ENCODE data around the gene RAB42.
"Not testable (repeated sequence)": the region's sequence is repeated elsewhere in the genome, so short reads cannot be mapped to it uniquely, and the experiment has no call there.

RAB42 gene, protein sequence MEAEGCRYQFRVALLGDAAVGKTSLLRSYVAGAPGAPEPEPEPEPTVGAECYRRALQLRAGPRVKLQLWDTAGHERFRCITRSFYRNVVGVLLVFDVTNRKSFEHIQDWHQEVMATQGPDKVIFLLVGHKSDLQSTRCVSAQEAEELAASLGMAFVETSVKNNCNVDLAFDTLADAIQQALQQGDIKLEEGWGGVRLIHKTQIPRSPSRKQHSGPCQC

DNA sequence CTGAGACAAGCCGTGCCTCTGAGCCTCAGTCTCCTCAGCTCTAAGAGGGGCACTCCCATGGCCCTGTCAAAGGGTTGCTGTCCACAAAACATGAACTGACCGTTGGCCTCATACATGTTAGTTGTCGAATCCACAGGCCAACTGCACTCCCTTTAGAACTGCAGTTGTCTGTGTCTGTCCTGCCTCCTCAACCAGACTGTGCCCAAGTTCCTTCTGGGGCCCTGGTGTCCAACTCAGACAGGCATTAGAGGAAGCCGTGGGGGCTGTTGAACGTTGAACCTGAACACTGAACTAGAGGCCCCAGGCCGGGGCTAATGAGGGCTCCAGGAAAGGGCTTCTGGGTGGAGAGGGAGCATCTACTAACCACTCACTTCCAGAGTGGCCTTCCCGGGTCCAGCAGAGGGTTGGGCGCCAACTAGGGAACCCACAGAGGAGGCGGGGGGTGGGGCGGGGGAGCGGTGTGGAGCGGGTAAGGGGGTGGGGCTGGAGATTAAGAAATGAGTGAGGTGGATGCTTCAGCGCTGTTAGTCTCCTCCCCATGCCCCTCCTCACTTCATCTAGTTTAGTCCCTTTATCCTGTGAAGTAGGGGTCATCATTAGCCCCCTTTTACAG is at the start of gene RAB42:
Gene RAB42, plus strand, starts transcription at position 558 of the 613 bp plus-strand sequence. CDS start 247 bp downstream, outside the sequence.
- no peak for DNase-seq

DNA sequence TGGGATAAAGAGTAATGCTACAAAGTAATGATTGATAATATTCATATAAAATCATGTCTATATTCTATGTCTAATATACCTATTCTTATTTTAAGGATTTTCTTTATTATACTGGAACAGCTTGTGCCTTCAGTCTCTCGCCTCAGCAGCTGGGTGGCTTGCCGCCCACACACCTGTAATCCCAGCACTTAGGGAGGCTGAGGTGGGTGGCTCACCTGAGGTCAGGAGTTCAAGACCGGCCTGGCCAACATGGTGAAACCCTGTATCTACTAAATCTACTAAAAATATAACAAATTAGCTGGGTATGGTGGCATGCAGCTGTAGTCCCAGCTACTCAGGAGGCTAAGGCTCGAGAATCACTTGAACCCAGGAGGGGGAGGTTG is 46.8 kb upstream of the RAB42 start:
- no peak for DNase-seq

DNA sequence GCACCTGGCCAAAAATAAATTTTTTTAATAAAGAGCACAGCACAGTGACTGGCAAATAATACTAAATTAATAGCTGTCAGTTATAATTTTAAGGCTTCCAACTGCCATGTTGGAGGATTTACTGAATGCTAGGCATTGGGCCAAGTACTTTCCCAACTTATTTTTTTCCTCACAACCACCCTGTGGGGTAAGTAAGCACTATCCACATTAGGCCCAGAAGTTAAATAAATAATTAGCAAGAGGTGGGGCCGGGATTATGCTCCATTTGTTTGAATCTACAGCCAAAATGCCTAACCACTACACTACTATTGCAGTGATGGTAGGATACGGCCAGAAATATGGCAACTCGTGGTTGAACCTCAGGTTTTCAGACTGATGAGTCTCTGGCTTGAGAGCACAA is 43.7 kb upstream of the RAB42 start:
- DNase-seq = no peak

DNA sequence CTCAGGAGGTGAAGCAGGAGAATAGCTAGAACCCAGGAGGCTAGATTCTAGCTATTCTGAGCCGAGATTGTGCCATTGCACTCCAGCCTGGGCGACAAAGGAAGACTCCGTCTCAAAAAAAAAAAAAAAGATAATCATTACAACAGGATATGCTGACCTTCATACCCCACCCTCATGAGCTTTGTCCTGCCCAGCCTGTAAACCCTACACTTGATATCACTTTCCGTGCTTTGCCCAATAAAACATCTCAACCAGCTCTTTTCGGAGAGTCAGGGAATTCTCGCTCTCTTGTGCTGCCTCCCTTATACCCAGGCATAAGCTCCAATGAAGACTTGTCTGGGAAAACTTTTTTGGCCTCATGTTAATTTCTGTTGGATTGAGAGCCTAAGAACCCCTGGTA is 40.7 kb upstream of the RAB42 start:
- no peak for DNase-seq

DNA sequence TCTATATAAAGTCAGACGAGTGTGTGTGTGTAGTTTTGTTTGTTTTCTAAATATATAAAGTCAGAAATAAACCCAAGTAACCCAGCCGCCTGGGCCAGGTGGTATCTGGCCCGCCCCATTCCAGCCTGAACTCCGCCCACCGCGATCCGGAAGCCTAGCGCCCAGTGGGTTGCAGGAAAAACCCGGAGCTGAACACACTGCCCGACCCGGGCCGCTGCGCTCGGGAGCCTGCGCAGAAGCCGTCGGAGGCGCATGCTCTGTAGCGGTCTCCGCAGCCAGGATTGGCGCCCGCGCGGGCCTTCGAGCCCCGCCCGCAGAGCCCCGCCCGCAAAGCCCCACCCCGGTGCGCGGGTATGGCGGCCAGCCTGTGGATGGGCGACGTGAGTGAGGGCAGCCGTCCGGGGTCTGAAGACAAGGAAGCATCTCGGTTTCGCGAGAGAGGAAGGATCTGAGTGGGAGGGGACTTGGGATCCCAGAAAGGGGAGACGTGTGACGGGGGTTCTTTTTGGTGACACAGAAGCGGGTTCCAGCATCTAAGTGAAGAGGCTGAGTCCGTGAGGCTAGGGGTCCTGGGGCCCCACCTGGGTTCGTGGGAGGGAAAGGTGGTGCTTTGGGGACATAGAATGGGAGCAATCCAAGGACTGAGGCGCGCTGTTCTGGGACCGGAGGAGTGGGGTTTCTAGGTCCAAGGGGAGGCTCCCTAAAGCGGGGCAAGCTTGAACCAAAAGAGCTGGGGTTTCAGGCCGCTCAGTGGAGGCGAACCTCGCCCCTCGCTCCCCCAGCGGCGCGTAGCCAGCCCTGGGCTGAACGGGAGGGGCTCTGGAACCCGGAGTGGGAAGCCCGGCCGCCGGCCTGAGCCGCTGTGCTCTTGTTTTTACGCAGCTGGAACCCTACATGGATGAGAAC is 39.1 kb upstream of the RAB42 start, which contains the start of gene TRNAU1AP:
Gene TRNAU1AP, plus strand, starts transcription at position 328 of the 906 bp plus-strand sequence. Its CDS starts 26 bp downstream, at position 354.
- peak; percentile 91 to 97 (median 96) for DNase-seq

DNA sequence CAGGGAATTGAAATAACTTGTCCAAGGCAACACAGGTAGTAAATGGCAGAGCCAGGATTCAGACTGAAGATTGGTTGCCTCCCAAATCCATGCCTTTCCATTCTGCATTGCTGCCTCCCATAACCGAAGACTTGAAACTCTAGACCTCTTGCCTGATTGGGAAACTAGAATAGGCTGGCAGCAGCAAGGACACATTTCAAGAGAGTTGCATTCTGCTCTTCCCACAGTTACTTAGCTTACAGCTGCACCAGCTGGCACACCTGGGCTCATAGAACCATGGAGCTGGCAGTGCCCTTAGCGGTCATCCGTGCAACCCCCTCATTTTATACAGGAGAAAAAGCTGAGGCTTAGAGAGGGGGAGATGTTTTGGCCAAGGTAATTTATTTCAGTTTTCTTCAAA is 31.2 kb upstream of the RAB42 start:
- no peak for DNase-seq

DNA sequence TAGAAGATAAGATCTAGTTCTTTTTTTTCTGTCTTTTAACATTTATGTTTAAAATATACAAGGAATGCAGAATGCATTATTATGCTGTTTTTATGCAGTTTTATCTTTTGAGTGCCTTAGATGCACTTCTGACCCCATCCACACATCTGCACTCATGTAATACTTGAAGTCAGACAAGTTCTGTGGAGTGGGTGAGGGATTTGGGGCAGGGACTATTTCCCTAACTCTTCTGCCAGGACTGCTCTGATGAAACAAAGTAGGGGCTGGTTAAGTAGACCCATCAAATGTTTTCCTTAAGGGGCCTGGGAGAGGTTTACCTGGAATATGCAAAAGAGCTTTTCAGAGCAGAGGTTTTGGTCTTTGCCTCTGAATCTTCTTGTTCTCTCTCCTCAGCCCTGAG is 27.8 kb upstream of the RAB42 start:
- DNase-seq = no peak

DNA sequence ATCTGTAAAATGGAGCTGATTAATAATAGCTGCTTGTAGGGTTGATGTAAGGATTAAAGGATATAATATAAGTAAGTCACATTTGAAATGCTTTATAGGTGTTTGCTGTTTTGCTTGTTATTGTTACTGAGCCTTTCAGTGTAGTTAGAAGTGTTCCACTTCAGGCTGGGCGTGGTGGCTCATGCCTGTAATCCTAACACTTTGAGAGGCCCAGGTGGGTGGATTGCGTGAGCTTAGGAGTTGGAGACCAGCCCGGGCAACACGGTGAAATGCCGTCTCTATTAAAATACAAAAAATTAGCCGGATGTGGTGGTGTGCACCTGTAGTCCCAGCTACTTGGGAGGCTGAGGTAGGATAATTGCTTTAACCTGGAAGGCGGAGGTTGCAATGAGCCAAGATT is 27.0 kb upstream of the RAB42 start:
- no peak for DNase-seq

DNA sequence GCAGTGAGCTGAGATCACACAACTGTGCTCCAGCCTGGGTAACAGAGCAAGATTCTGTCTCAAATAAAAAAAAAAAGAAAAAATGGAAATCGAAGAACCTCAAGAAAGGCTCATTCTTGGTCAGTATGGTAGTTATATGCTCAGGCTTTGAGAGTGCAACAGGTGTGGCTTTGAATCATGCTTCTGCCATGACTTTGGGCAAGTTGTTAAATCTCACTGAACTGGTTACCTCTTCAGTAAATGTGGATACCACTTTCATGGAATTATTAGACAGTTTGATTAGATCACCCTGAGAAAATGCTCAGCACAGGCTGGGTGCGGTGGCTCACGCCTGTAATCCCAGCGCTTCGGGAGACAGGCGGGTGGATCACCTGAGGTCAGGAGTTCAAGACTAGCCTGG is 26.3 kb upstream of the RAB42 start:
- no peak for DNase-seq

DNA sequence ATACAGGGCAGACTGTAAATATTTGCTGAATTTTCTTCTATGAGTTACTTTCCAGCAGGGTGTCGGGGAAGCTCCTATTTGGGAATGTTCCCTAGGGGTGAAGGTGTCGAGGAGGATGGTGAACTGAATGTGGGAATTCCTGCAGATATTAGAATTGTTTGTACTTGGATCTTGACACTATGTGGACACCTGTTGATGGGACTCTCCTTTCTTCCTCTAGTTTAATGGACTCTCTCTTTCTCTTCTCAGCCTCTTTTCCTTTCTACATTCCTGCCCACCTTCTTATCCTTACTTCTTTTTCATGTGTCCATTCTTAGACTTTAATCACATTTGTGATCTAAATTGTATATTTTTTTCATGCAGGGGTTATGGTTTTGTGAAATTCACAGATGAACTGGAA is 25.1 kb upstream of the RAB42 start:
- no peak for DNase-seq

DNA sequence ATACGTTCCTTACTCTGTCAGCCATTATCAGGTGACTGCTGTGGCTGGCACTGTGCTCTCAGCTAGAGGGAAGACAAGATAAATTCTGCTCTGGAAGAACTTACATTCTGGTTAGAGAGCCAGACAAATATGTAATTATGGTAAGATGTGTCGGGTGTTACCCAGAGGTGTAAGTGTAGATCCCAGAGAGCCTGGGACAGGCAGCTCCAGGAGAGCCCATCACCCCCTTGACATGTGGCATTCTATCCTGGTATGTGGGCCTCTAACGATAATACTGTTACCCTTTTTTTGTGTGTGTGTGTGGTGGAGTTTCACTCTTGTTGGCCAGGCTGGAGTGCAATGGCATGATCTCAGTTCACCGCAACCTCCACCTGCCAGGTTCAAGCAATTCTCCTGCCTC is 20.2 kb upstream of the RAB42 start:
- DNase-seq = no peak

DNA sequence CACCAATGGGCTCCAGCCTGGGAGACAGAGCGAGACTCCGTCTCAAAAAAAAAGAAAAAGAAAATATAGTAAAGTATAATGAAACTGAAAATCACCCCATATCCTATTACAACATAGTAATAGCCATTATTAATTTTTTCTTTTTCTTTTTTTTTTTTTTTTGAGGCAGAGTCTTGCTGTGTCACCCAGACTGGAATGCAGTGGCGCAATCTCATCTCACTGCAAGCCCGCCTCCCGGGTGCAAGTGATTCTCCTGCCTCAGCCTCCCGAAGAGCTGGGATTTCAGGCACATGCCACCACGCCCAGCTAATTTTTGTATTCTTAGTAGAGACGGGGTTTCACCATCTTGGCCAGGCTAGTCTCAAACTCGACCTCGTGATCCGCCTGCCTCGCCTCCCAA is 19.2 kb upstream of the RAB42 start:
- not testable (repeated sequence) for DNase-seq

DNA sequence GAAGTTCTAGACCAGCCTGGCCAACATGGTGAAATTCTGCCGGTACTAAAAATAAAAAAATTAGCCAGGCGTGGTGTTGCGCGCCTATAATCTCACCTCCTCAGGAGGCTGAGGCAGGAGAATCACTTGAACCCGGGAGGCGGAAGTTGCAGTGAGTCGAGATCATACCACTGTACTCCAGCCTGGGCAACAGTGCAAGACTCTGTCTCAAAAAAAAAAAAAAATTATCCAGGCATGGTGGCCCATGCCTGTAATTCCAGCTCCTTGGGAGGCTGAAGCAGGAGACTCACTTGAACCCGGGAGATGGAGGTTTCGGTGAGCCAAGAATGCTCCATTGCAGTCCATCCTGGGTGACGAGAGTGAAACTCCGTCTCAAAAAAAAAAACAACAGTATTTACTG is 18.5 kb upstream of the RAB42 start:
- no peak for DNase-seq

DNA sequence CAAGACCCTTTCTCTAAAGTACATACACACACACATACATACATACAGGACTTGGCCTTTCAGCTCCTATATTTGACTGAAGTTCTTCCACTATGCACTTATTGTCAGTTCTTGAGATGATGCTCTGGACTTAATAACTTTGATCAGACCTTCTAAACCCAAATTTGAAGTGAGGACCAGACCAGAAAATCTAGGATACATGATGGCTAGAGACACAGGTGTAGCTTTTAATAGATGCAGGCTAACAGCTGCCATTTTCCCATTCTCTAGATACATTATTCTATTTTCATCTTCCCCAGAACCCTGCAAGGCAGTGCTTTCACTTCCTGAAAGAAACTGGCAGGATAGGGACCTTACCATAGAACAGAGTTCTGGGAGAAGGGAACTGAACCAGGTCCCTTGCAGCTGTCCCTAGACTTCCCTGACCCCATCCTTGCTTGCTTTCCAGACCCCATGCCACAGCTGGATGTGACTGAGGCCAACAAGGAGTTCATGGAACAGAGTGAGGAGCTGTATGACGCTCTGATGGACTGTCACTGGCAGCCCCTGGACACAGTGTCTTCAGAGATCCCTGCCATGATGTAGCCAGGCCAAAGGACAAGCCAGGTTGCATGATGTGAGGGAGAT is 14.9 kb upstream of the RAB42 start:
- DNase-seq = no peak

DNA sequence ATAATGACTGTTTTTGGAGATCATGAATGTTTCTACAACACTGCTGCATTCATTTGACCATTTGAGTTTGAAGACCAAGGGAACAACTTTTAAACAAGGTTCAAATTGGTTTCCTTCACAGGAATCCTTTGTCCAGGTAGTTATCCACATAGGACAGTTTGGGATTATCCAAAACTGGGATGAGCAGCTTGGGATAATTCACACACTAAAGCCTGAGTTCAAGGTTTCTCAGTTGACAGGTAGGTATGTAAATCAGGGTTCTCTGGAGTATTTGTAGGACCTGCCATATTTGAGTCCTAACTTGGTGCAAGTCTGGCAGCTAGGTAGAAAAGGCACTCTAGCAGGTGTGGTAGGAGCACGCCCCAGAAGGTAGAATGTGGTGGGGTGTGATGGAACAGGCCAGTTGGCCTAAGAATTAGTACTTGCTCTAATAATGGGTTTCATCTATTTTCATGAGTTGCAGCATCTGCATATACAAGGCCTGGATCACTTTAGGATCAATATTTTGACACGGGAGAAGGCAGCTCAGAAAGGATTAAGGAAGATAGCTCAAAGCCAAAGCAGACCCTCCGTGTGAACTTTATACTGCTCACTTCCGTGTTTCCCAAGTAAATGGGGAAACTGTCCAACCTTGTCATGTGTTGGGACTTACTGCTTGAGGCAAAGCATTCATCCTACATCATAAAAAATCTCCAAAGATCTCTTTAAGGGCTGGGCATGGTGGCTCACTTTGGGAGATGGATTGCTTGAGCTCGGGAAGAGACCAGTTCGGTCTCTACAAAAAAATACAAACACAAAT is 14.1 kb upstream of the RAB42 start:
- DNase-seq = no peak

DNA sequence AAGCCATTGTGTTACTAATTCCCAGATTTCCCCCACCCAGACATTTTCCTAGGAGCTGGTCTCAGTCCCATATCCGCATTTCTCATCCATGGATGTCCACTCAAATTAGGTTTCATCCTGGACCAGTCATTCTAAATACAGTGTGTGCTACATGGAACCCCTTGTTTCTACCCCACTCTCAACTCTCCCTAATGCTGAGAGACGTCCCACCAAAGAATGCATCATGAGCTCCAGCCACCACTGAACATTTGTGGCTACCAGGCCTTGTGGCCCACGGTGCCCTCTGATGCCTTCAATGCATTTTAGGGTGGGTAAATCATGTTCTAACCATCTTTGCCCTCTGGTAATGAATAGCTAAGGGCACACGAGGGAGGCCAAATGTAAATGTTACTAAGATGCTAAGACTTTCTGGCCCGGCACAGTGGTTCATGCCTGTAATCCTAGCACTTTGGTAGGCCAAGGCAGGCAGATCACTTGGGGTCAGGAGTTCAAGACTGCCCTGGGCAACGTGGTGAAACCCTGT is 13.3 kb upstream of the RAB42 start:
- DNase-seq = no peak

DNA sequence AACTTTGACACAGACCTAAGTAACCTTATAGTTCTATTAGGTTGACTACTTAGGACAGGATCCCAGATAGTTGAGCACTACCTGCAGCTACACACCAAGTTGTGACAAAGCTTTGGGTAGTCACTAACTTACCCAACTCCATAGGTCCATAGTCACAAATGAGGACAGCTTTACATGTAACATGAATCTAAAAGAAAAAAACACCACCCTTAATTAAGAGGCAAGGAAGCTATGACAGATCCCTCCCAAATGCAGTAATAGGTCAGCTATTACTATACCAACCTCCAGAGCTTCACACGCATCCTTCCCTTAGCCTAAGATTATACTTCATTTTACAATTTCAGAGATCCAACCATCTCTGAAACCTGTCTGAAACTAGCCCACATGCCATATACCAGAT is 12.7 kb upstream of the RAB42 start:
- no peak for DNase-seq

DNA sequence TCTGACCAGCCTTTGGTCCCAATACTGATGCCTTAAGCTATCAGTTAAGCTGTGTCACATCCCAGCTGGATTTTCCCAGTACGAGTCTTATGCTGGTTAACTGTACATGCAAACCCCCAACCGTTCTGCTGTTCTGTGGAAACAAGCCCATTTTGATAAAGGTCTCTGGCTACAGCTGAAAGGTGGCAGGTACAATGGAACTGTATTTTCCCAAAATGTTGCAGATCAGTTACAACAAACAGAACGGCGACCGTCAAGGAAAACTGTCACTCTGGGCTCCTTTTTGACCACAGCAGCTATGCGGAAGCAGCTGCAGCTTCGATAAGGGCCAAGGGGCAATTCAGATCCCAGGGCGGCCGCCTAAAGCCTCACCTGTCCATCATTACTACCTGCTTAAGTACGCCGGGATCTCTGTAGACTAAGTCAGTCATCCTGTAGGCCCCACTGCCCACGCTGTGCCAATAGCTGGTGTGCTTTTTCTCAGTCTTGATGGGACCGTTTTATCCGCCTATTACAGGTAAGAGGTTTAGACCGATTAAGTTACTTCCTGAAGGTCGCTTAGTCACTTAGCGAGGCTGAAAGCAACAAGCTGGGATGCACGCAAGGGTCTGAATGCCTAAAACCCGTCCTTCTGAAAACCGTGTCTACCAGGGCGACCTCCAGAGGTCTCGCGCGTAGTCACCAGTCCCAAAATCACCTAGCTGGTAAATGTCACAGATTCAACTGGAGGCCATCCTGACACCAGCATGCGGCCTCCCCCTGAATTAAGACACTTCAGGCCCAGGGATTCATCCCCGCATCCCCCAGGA is 11.1 kb upstream of the RAB42 start:
- DNase-seq = peak in 3 of 4 experiments; percentile 45 to 58 (median 48)

DNA sequence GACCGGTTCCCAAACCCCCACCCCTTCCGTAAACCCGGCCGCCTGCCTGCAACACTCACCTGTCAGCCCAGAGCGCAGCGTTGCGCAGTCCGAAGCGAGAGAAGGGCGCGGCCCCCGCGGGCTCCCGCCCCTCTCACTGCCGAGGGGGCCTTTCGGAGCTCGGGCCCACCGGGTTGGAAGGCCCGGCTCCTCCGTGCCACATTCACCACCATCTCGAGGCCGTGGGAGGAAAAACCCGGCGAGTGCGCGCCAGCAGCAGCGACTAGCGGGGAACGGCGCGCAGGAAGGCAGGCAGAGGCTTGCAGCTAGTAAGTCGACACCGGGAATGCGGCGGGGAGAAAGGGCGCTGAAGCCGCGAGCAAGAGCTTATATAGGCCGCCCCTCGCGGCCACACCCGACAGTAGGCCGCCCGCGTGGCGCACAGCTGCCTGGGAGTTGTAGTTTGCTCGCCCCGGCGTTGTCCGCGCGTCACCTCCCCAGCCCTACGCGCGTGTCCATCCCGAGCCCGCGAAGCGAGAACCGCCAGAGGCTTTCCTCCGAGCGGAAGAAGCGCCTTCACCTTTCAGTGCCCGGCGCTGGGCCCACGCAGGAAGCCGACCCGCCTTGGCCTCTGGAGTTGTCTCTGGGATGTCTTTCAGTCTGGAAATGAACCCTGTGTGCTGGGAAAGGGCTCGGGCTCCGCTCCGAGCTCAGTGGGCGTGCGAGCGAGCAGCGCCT is 10.4 kb upstream of the RAB42 start:
- DNase-seq = peak; percentile 84 to 91 (median 86)

DNA sequence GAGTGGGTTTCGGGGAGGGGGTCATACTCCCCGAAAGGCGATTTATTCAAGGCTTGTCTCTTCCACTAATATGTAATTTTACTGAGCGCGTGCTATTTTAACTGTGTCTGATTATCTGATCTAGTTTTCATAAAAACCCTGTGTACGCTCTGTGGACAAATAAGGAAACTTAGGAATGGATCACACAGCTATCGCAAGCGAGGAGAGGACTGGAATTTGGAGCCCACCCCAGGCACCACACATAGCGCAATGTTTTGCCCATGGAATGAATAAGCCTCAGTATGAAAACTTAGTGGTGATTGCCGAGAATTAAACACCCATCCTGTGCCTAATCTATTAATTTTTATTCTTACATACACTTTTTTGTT is 9.8 kb upstream of the RAB42 start:
- no peak for DNase-seq

Data from activated naive CD4-positive, alpha-beta T cell (primary cell).